ENCODE results near the gene FANCI.

The FANCI gene

GRCh38 chr15:89363133-89363532, 119.4 kb downstream of the FANCI start:
- DNase-seq (ENCODE audit: low spot score): no peak
- no peak for TF ChIP-seq CTCF (IDR thresholded peaks at IDR 0.05; ENCODE audit: extremely low read depth, missing control alignments)

GRCh38 chr15:89363770-89364169, 120.0 kb downstream of the FANCI start:
- TF ChIP-seq CTCF (IDR thresholded peaks at IDR 0.05; ENCODE audit: extremely low read depth, missing control alignments): no peak
- no peak for DNase-seq (ENCODE audit: low spot score)

- no peak for TF ChIP-seq CTCF (IDR thresholded peaks at IDR 0.05; ENCODE audit: extremely low read depth, missing control alignments)
- no peak for DNase-seq (ENCODE audit: low spot score)
These were observed 120.6 kb downstream of the FANCI start for GRCh38 chr15:89364341-89364740.

- TF ChIP-seq CTCF (IDR thresholded peaks at IDR 0.05; ENCODE audit: extremely low read depth, missing control alignments): no peak
- DNase-seq (ENCODE audit: low spot score): no peak
These were observed 121.1 kb downstream of the FANCI start for GRCh38 chr15:89364741-89365450.

- no peak for TF ChIP-seq CTCF (IDR thresholded peaks at IDR 0.05; ENCODE audit: extremely low read depth, missing control alignments)
- no peak for DNase-seq (ENCODE audit: low spot score)
These were observed 121.8 kb downstream of the FANCI start for GRCh38 chr15:89365462-89366065.

All from GM20000 (cell line).